Lower leg skin (tissue), 4 donors: Measurements from ENCODE around the gene ABLIM1. TPM values are rescaled to one million over a fixed set of nuclear protein-coding genes. Genes with fewer than 3 reads are reported as not detected.
A peak's percentile ranks its signal among the peaks of the same experiment; 100 is the strongest.

Experiments used
- DNase-seq, 2 donors: peaks; one replicate each; pipeline ENCODE4 v3.0.0-alpha.2; 2019; ENCODE audit warnings: low spot score in 2 of 2
- H3K4me3 ChIP-seq: fragments of 200-600 bp; sonication (generic); 2 replicates; pipeline ENCODE4 v1.5.1; 2017; ENCODE audit warnings: mild to moderate bottlenecking, low read depth; ENCODE audit not compliant: poor library complexity, severe bottlenecking
- CTCF ChIP-seq, 3 donors: fragments of 450-650 bp; IDR thresholded peaks; one replicate each; pipeline ENCODE4 v1.5.1; 2016; ENCODE audit warnings: antibody characterized with exemption in 3 of 3, mild to moderate bottlenecking in 3 of 3, moderate library complexity in 2 of 3
- POLR2A ChIP-seq, 2 donors: fragments of 450-650 bp; IDR thresholded peaks; one replicate each; pipeline ENCODE4 v1.6.1; 2016 to 2017; ENCODE audit warnings: antibody characterized with exemption in 2 of 2, mild to moderate bottlenecking in 1 of 2, moderate library complexity in 1 of 2
- WGBS, 2 donors: methylation state at CpG; one replicate each; pipeline ENCODE4 v1.1.5; 2018; 5-methylcytosine and 5-hydroxymethylcytosine counted together
- intact Hi-C: fragments of 100-400 bp; cut with DNase I; formaldehyde crosslinking; loops from one replicate; pipeline ENCODE4 v1.15.0; 2023; ENCODE audit warnings: low total_unique reads
- total RNA-seq, 4 donors: library from RNA; depleted of rRNA; stranded (reverse); fragments of >200 nt; gene quantifications; one replicate each; pipeline ENCODE4 v1.1.0, GENCODE V29; 2016

Gene ABLIM1
- total RNA-seq, 4 donors from 2014 or later = 171 to 258 (median 209) TPM

GRCh38 chr10:114429581-114430335, 228.3 kb downstream of the ABLIM1 start:
- H3K4me3 ChIP-seq = no peak overlapping the region
- intact Hi-C loops = no loop called here
- no peak for DNase-seq
- TF ChIP-seq POLR2A (IDR thresholded peaks at IDR 0.05) = no peak
- no peak for TF ChIP-seq CTCF (IDR thresholded peaks at IDR 0.05)
- 79 to 90% methylated on average over 9 of the region's 9 CpGs for WGBS, 2 donors

- WGBS, 2 donors = 60 to 66% methylated on average over 9 of the region's 9 CpGs
- no peak for DNase-seq
- no peak overlapping the region for H3K4me3 ChIP-seq
- TF ChIP-seq POLR2A (IDR thresholded peaks at IDR 0.05) = no peak
- TF ChIP-seq CTCF (IDR thresholded peaks at IDR 0.05) = no peak
- intact Hi-C loops = no loop called here
Measured at GRCh38 chr10:114427124-114427852, 230.8 kb downstream of the ABLIM1 start.

GRCh38 chr10:114426476-114426875, 231.6 kb downstream of the ABLIM1 start:
- WGBS, 2 donors = 57 to 68% methylated on average over 5 of the region's 5 CpGs
- intact Hi-C loops = no loop called here
- H3K4me3 ChIP-seq = no peak overlapping the region
- DNase-seq = no peak
- TF ChIP-seq CTCF (IDR thresholded peaks at IDR 0.05) (no peak), POLR2A (IDR thresholded peaks at IDR 0.05) (no peak)

GRCh38 chr10:114420811-114421485, 237.1 kb downstream of the ABLIM1 start:
- intact Hi-C loops = no loop called here
- WGBS, 2 donors = 79 to 81% methylated on average over 4 of the region's 4 CpGs

GRCh38 chr10:114418109-114418508, 240.0 kb downstream of the ABLIM1 start:
- no peak for DNase-seq
- 48 to 64% methylated on average over 1 of the region's 1 CpG for WGBS, 2 donors
- H3K4me3 ChIP-seq = no peak overlapping the region
- TF ChIP-seq POLR2A (IDR thresholded peaks at IDR 0.05) (no peak), CTCF (IDR thresholded peaks at IDR 0.05) (no peak)
- intact Hi-C loops = no loop called here

More at GRCh38 chr10:114420811-114421485, 237.1 kb downstream of the ABLIM1 start:
- peak in 1 of 2 donors; percentile 25 for DNase-seq
- TF ChIP-seq CTCF (IDR thresholded peaks at IDR 0.05) (no peak), POLR2A (IDR thresholded peaks at IDR 0.05) (no peak)
- no peak overlapping the region for H3K4me3 ChIP-seq
